SIG-M5 treated with dmso at 0.1 percent for 504 hours (cell line): ENCODE results near the gene CTNND2.
"Not testable (repeated sequence)": the region's sequence is repeated elsewhere in the genome, so short reads cannot be mapped to it uniquely, and the experiment has no call there.

ENCODE experiments used
- DNase-seq: peaks from one replicate; lab custom pipeline; 2025; ENCODE audit not compliant: unreplicated experiment; lab: John Stamatoyannopoulos, UW

CTNND2 gene

GRCh38 chr5:11869203-11869602 lies 35.0 kb downstream of the CTNND2 start:
- DNase-seq = no peak

- no peak for DNase-seq
Observed at GRCh38 chr5:11863911-11864310, 40.3 kb downstream of the CTNND2 start.

GRCh38 chr5:11857391-11857790 lies 46.9 kb downstream of the CTNND2 start:
- DNase-seq = no peak

- no peak for DNase-seq
Observed at GRCh38 chr5:11854936-11855335, 49.3 kb downstream of the CTNND2 start.

GRCh38 chr5:11853796-11854195 lies 50.5 kb downstream of the CTNND2 start:
- no peak for DNase-seq

GRCh38 chr5:11853140-11853539 lies 51.1 kb downstream of the CTNND2 start:
- no peak for DNase-seq

- no peak for DNase-seq
Observed at GRCh38 chr5:11852717-11853087, 51.5 kb downstream of the CTNND2 start.

GRCh38 chr5:11851965-11852716 lies 52.1 kb downstream of the CTNND2 start:
- no peak for DNase-seq

GRCh38 chr5:11851416-11851815 lies 52.8 kb downstream of the CTNND2 start:
- peak; percentile 7 for DNase-seq

GRCh38 chr5:11828566-11828965 lies 75.7 kb downstream of the CTNND2 start:
- not testable (repeated sequence) for DNase-seq

- no peak for DNase-seq
Observed at GRCh38 chr5:11822598-11822997, 81.6 kb downstream of the CTNND2 start.

GRCh38 chr5:11815916-11816315 lies 88.3 kb downstream of the CTNND2 start:
- DNase-seq = no peak

- DNase-seq = no peak
Observed at GRCh38 chr5:11815481-11815880, 88.8 kb downstream of the CTNND2 start.

GRCh38 chr5:11814373-11814772 lies 89.9 kb downstream of the CTNND2 start:
- DNase-seq = no peak

GRCh38 chr5:11809407-11809806 lies 94.8 kb downstream of the CTNND2 start:
- no peak for DNase-seq

GRCh38 chr5:11803436-11803835 lies 100.8 kb downstream of the CTNND2 start:
- DNase-seq = no peak

- DNase-seq = no peak
Observed at GRCh38 chr5:11801061-11801460, 103.2 kb downstream of the CTNND2 start.

GRCh38 chr5:11797132-11797531 lies 107.1 kb downstream of the CTNND2 start:
- no peak for DNase-seq

- DNase-seq = no peak
Observed at GRCh38 chr5:11793396-11793795, 110.8 kb downstream of the CTNND2 start.

- DNase-seq = no peak
Observed at GRCh38 chr5:11792621-11793020, 111.6 kb downstream of the CTNND2 start.

- peak; percentile 22 for DNase-seq
Observed at GRCh38 chr5:11791792-11792191, 112.5 kb downstream of the CTNND2 start.

GRCh38 chr5:11790201-11790600 lies 114.0 kb downstream of the CTNND2 start:
- DNase-seq = no peak

GRCh38 chr5:11785771-11786352 lies 118.4 kb downstream of the CTNND2 start:
- DNase-seq = no peak
